ENCODE results near the gene SIPA1L3.
"Not testable (repeated sequence)": the region's sequence is repeated elsewhere in the genome, so short reads cannot be mapped to it uniquely, and the experiment has no call there.

Gene SIPA1L3

GRCh38 chr19:38046254-38047048, 139.4 kb downstream of the SIPA1L3 start:
- DNase-seq, result no peak

GRCh38 chr19:38047049-38047438, 140.0 kb downstream of the SIPA1L3 start:
- peak; percentile 10 for DNase-seq

GRCh38 chr19:38047641-38048040, 140.6 kb downstream of the SIPA1L3 start:
- DNase-seq, result peak; percentile 66

GRCh38 chr19:38049105-38049649, 142.2 kb downstream of the SIPA1L3 start:
- peak; percentile 17 for DNase-seq

GRCh38 chr19:38055010-38055409, 148.0 kb downstream of the SIPA1L3 start:
- DNase-seq, result peak; percentile 13

GRCh38 chr19:38055655-38056521, 148.9 kb downstream of the SIPA1L3 start:
- peak; percentile 13 for DNase-seq

GRCh38 chr19:38056646-38057045, 149.6 kb downstream of the SIPA1L3 start:
- no peak for DNase-seq

GRCh38 chr19:38057959-38058690, 151.1 kb downstream of the SIPA1L3 start:
- DNase-seq, result peak; percentile 99

GRCh38 chr19:38059897-38060296, 152.9 kb downstream of the SIPA1L3 start:
- DNase-seq, result no peak

GRCh38 chr19:38060331-38060730, 153.3 kb downstream of the SIPA1L3 start:
- DNase-seq, result no peak

GRCh38 chr19:38061294-38061693, 154.3 kb downstream of the SIPA1L3 start:
- no peak for DNase-seq

- peak; percentile 99 for DNase-seq
Observed at GRCh38 chr19:38062959-38063761, 156.2 kb downstream of the SIPA1L3 start.

GRCh38 chr19:38063928-38064327, 156.9 kb downstream of the SIPA1L3 start:
- DNase-seq, result no peak

GRCh38 chr19:38064661-38065425, 157.8 kb downstream of the SIPA1L3 start:
- no peak for DNase-seq

- DNase-seq, result not testable (repeated sequence)
Observed at GRCh38 chr19:38065775-38066174, 158.8 kb downstream of the SIPA1L3 start.

- DNase-seq, result peak; percentile 86
Observed at GRCh38 chr19:38068826-38069225, 161.8 kb downstream of the SIPA1L3 start.

- peak; percentile 13 for DNase-seq
Observed at GRCh38 chr19:38070573-38070972, 163.6 kb downstream of the SIPA1L3 start.

GRCh38 chr19:38071054-38071453, 164.0 kb downstream of the SIPA1L3 start:
- not testable (repeated sequence) for DNase-seq

GRCh38 chr19:38071647-38072046, 164.6 kb downstream of the SIPA1L3 start:
- DNase-seq, result no peak

- no peak for DNase-seq
Observed at GRCh38 chr19:38072776-38073750, 166.1 kb downstream of the SIPA1L3 start.

Data from NCI-H146 (cell line).